T-helper 17 cell (primary cell): ENCODE measurements around the gene RASL11A. TPM values are rescaled to one million over a fixed set of nuclear protein-coding genes. Genes with fewer than 3 reads are reported as not detected.
"Not testable (repeated sequence)": the region's sequence is repeated elsewhere in the genome, so short reads cannot be mapped to it uniquely, and the experiment has no call there.

ENCODE experiments used
- ATAC-seq: fragments of 150-1000 bp; cut with Tn5 transposase; 2 replicates; pipeline ENCODE4 v1.10.0; 2021; ENCODE audit warnings: mild to moderate bottlenecking, moderate library complexity
- DNase-seq, 3 donors: peaks; one replicate each; pipeline versions ENCODE4 v3.0.0 to v3.0.0-alpha.2; 2020 to 2021
- H3K9me3 ChIP-seq: one replicate; pipeline ENCODE4 v1.7.0; 2013; ENCODE audit warnings: low read length, mild to moderate bottlenecking; ENCODE audit not compliant: control insufficient read depth, poor library complexity, severe bottlenecking
- H3K27ac Mint-ChIP-seq: one replicate; pipeline ENCODE4 v1.8.0; 2022; ENCODE audit warnings: mild to moderate bottlenecking, moderate library complexity, mixed read lengths
- H3K27me3 Mint-ChIP-seq: one replicate; pipeline ENCODE4 v1.8.0; 2022; ENCODE audit warnings: mixed read lengths
- H3K36me3 Mint-ChIP-seq: one replicate; pipeline ENCODE4 v1.8.0; 2022; ENCODE audit warnings: low read depth, mixed read lengths
- H3K4me1 Mint-ChIP-seq: one replicate; pipeline ENCODE4 v1.8.0; 2022; ENCODE audit warnings: mild to moderate bottlenecking, mixed read lengths
- H3K4me3 Mint-ChIP-seq: one replicate; pipeline ENCODE4 v1.8.0; 2022; ENCODE audit warnings: mild to moderate bottlenecking, moderate library complexity, mixed read lengths
- total RNA-seq, 4 donors: library from RNA in 2 of 4; stranded (reverse) in 2 of 4; gene quantifications; one replicate each; pipeline ENCODE4 v1.2.3 and lab custom pipeline; 2022 to 2026

The RASL11A gene
- total RNA-seq, 2 donors from 2014 or later, result 0.55 to 3.1 TPM

GRCh38 chr13:27295660-27296059, 25.0 kb downstream of the RASL11A start:
- no peak overlapping the region for H3K4me3 Mint-ChIP-seq
- peaks cover 32% of the 10 kb centered on the region for H3K27me3 Mint-ChIP-seq
- H3K4me1 Mint-ChIP-seq, result peaks cover 18% of the 10 kb centered on the region
- no peaks in the 10 kb centered on the region for H3K9me3 ChIP-seq
- ATAC-seq, result no peak
- DNase-seq, result no peak
- H3K36me3 Mint-ChIP-seq, result no peaks in the 10 kb centered on the region
- no peak overlapping the region for H3K27ac Mint-ChIP-seq

GRCh38 chr13:27296496-27296895, 25.9 kb downstream of the RASL11A start:
- H3K9me3 ChIP-seq, result no peaks in the 10 kb centered on the region
- no peak for ATAC-seq
- no peak overlapping the region for H3K27ac Mint-ChIP-seq

GRCh38 chr13:27298849-27299248, 28.2 kb downstream of the RASL11A start:
- Mint-ChIP-seq H3K36me3 (no peaks in the 10 kb centered on the region), H3K4me3 (no peak overlapping the region), H3K4me1 (peaks cover 7% of the 10 kb centered on the region), H3K27me3 (peaks cover 41% of the 10 kb centered on the region), H3K27ac (no peak overlapping the region)
- ATAC-seq (no peak), DNase-seq (no peak)
- no peaks in the 10 kb centered on the region for H3K9me3 ChIP-seq

More at GRCh38 chr13:27296496-27296895, 25.9 kb downstream of the RASL11A start:
- peaks cover 33% of the 10 kb centered on the region for H3K27me3 Mint-ChIP-seq
- peaks cover 18% of the 10 kb centered on the region for H3K4me1 Mint-ChIP-seq
- H3K4me3 Mint-ChIP-seq, result no peak overlapping the region
- no peak for DNase-seq
- no peaks in the 10 kb centered on the region for H3K36me3 Mint-ChIP-seq

- H3K36me3 Mint-ChIP-seq, H3K27ac Mint-ChIP-seq, DNase-seq, ATAC-seq, H3K4me1 Mint-ChIP-seq, H3K4me3 Mint-ChIP-seq, H3K9me3 ChIP-seq: not testable (repeated sequence)
- peaks cover 41% of the 10 kb centered on the region for H3K27me3 Mint-ChIP-seq
These were observed 29.8 kb downstream of the RASL11A start for GRCh38 chr13:27300406-27300805.

DNA sequence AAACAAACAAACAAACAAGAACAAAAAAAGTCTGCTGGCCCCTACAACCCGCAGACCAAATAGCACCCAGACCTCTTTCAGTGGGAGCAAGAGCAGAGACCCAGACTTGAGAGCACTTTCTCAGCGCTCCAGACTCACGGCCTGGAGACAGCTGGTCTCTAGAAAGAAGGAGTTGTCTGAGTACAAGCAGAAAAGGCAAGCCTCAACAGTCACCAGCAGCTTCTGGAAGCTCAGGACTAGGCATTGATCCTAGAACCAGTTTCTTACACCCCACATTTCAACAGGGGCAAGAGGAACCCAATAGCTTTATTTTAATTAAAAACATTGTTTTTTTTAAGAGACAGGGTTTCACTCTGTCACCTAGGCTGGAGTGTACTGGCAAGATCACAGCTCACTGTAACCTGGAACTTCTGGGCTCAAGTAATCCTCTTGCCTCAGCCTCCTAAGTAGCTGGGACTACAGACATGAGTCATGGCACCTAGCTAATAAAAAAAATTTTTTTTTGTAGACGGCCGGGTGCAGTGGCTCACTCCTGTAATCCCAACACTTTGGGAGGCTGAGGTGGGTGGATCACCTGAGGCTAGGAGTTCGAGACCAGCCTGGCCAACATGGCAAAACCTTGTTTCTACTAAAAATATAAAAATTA, 30.4 kb downstream of the RASL11A start:
- H3K36me3 Mint-ChIP-seq, result no peaks in the 10 kb centered on the region
- no peak for ATAC-seq
- H3K27me3 Mint-ChIP-seq, result peaks cover 44% of the 10 kb centered on the region
- no peak overlapping the region for H3K4me3 Mint-ChIP-seq
- H3K27ac Mint-ChIP-seq, result no peak overlapping the region
- H3K4me1 Mint-ChIP-seq, result no peaks in the 10 kb centered on the region
- no peak for DNase-seq
- H3K9me3 ChIP-seq, result no peaks in the 10 kb centered on the region

DNA sequence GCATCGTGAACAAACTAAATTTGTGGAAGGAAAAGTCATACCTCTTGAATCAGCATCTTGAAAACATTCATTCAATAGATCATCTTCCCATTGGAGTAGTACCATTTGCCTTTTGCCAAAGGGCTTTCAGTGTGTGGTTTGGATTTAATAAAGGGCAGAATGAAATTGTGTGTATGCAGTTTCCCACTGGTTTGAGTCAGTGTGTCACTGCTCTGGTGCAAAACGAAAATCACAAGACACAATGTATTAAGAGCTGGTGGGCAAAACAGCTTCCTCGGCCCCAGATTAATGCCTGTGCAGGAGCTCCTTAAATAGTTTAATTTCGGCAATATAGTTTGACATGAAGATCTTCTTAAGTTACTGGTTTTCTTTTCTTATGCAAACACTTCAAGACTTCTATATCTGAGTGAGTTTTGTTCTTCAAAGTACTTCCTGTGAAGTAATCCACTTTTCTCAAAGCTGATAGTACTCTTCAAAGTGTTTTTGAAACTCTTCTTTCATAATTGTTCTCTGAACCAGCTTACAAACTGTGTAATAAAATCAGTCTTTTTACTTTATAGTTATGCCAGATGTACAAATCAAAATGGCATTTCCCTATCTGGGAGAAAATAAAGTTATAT, 32.1 kb downstream of the RASL11A start:
- no peaks in the 10 kb centered on the region for H3K4me1 Mint-ChIP-seq
- H3K27ac Mint-ChIP-seq, result no peak overlapping the region
- H3K36me3 Mint-ChIP-seq, result no peaks in the 10 kb centered on the region
- H3K9me3 ChIP-seq, result no peaks in the 10 kb centered on the region
- H3K27me3 Mint-ChIP-seq, result peaks cover 39% of the 10 kb centered on the region
- ATAC-seq (no peak), DNase-seq (no peak)
- H3K4me3 Mint-ChIP-seq, result no peak overlapping the region

- no peak for DNase-seq
- no peaks in the 10 kb centered on the region for H3K4me1 Mint-ChIP-seq
- peaks cover 33% of the 10 kb centered on the region for H3K27me3 Mint-ChIP-seq
- no peak overlapping the region for H3K27ac Mint-ChIP-seq
- no peaks in the 10 kb centered on the region for H3K9me3 ChIP-seq
- ATAC-seq, result no peak
- no peaks in the 10 kb centered on the region for H3K36me3 Mint-ChIP-seq
- no peak overlapping the region for H3K4me3 Mint-ChIP-seq
These were observed 33.5 kb downstream of the RASL11A start for GRCh38 chr13:27304099-27304498.

GRCh38 chr13:27304611-27305010, 34.0 kb downstream of the RASL11A start:
- H3K4me3 Mint-ChIP-seq, result no peak overlapping the region
- H3K27ac Mint-ChIP-seq, result no peak overlapping the region
- ATAC-seq, result no peak

DNA sequence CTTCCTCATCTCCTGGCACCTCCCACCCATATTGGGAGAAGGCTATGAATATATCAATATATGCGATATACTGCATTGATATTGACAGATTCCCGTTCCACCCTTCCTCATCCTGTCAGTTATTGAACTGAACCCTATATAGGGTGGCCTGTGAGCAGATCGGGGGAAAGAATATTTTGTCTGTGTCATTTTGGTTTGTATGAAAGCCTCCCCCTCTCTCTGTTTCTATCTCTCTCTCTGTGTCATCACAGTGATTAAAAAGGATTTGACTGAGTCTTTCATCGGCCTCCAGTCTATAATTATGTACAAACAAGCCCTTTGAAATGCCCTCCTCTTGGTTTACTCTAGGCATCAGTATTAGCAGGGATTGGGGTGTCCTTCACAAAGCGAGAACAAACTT, 35.7 kb downstream of the RASL11A start:
- Mint-ChIP-seq H3K4me3 (no peak overlapping the region), H3K27ac (no peak overlapping the region), H3K36me3 (no peaks in the 10 kb centered on the region), H3K4me1 (no peaks in the 10 kb centered on the region), H3K27me3 (peaks cover 25% of the 10 kb centered on the region)
- H3K9me3 ChIP-seq, result no peaks in the 10 kb centered on the region
- no peak for ATAC-seq
- no peak for DNase-seq

More at GRCh38 chr13:27304611-27305010, 34.0 kb downstream of the RASL11A start:
- H3K9me3 ChIP-seq, result no peaks in the 10 kb centered on the region
- peaks cover 31% of the 10 kb centered on the region for H3K27me3 Mint-ChIP-seq
- no peaks in the 10 kb centered on the region for H3K4me1 Mint-ChIP-seq
- no peaks in the 10 kb centered on the region for H3K36me3 Mint-ChIP-seq
- DNase-seq, result no peak

- no peak for ATAC-seq
- H3K4me1 Mint-ChIP-seq, result no peaks in the 10 kb centered on the region
- H3K27ac Mint-ChIP-seq, result no peak overlapping the region
These were observed 38.3 kb downstream of the RASL11A start for GRCh38 chr13:27308941-27309340.

GRCh38 chr13:27309401-27309958, 38.9 kb downstream of the RASL11A start:
- no peak overlapping the region for H3K27ac Mint-ChIP-seq
- no peaks in the 10 kb centered on the region for H3K9me3 ChIP-seq
- no peaks in the 10 kb centered on the region for H3K4me1 Mint-ChIP-seq
- DNase-seq (no peak), ATAC-seq (no peak)
- H3K4me3 Mint-ChIP-seq, result no peak overlapping the region
- no peaks in the 10 kb centered on the region for H3K36me3 Mint-ChIP-seq
- peaks cover 27% of the 10 kb centered on the region for H3K27me3 Mint-ChIP-seq

More at GRCh38 chr13:27308941-27309340, 38.3 kb downstream of the RASL11A start:
- no peak for DNase-seq
- Mint-ChIP-seq H3K27me3 (peaks cover 27% of the 10 kb centered on the region), H3K36me3 (no peaks in the 10 kb centered on the region), H3K4me3 (no peak overlapping the region)
- no peaks in the 10 kb centered on the region for H3K9me3 ChIP-seq

- H3K27ac Mint-ChIP-seq, result no peak overlapping the region
- DNase-seq (no peak), ATAC-seq (no peak)
- no peaks in the 10 kb centered on the region for H3K4me1 Mint-ChIP-seq
- no peak overlapping the region for H3K4me3 Mint-ChIP-seq
- H3K36me3 Mint-ChIP-seq, result no peaks in the 10 kb centered on the region
- no peaks in the 10 kb centered on the region for H3K9me3 ChIP-seq
- H3K27me3 Mint-ChIP-seq, result peaks cover 27% of the 10 kb centered on the region
These were observed 39.5 kb downstream of the RASL11A start for GRCh38 chr13:27309967-27310598.

DNA sequence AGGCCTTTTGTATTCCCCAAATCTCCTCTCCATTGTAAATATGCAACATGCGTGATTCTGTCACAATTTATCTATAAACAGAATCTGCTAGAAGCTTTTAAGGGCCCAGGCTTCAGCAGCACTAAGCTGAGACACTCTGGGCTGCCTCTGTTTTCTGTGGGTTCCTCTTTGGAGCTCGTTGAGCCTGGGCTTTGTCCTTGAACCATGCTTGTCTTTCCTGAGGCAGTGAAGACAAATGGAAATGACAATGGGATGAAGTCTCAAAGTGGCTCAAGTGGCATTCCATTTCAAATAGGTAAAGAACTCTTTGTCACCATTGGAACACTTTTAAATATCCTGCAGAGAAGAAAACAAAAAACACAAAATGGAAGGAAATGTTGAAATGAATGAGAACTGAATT, 40.3 kb downstream of the RASL11A start:
- H3K27ac Mint-ChIP-seq, result no peak overlapping the region
- no peaks in the 10 kb centered on the region for H3K36me3 Mint-ChIP-seq

More for the DNA sequence above, 40.3 kb downstream of the RASL11A start:
- no peaks in the 10 kb centered on the region for H3K4me1 Mint-ChIP-seq
- no peak for DNase-seq
- H3K9me3 ChIP-seq, result no peaks in the 10 kb centered on the region
- H3K27me3 Mint-ChIP-seq, result peaks cover 28% of the 10 kb centered on the region
- ATAC-seq, result no peak
- no peak overlapping the region for H3K4me3 Mint-ChIP-seq
